Sigmoid colon (tissue), 4 donors: Measurements from ENCODE around the gene PERCC1.

Source experiments
- CTCF ChIP-seq, 4 experiments: fragments of 450-650 bp in 3 of 4; fragments of 200-600 bp in 1 of 4; IDR thresholded peaks; one replicate each; pipeline ENCODE4 v1.5.1; 2016 to 2019; ENCODE audit warnings: antibody characterized with exemption in 4 of 4, mild to moderate bottlenecking in 3 of 4, moderate library complexity in 2 of 4
- POLR2A ChIP-seq, 2 donors: fragments of 450-650 bp; IDR thresholded peaks; one replicate each; pipeline ENCODE4 v1.6.1; 2016; ENCODE audit warnings: antibody characterized with exemption in 2 of 2, mild to moderate bottlenecking in 2 of 2, moderate library complexity in 2 of 2
- POLR2AphosphoS5 ChIP-seq, 4 donors: sonication (generic); formaldehyde crosslinking; IDR thresholded peaks; one replicate each; pipeline ENCODE4 v1.6.1; 2017; ENCODE audit warnings: antibody characterized with exemption in 4 of 4

DNA sequence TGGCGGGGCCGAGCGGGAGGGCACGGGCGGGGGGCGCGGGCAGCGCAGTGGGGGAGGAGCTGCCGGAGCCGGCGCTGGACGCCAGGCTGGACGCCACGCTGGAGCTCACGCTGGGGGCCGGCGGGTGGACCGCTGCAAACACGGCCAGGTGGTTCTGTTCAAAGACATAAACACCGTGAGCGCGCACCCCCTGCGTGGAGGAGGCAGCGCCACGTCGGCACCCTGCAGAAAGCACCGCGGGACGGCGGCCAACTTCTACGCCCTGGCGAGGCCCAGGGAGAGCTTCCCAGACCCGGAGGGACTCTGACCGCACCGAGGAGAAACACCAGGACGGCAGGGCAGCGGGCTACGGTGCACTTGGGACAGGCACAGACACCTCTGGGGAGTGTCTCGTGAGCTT is 45.6 kb upstream of the PERCC1 start:
- no peak for TF ChIP-seq CTCF (IDR thresholded peaks at IDR 0.05)
- no peak for TF ChIP-seq POLR2AphosphoS5 (IDR thresholded peaks at IDR 0.05)
- TF ChIP-seq POLR2A (IDR thresholded peaks at IDR 0.05): no peak
